Measurements from ENCODE around the gene C17orf67.
A peak's percentile ranks its signal among the peaks of the same experiment; 100 is the strongest.

The C17orf67 gene

GRCh38 chr17:56785997-56786680 lies 47.6 kb downstream of the C17orf67 start:
- Mint-ChIP-seq H3K27me3 (peaks cover 58% of the 10 kb centered on the region), H3K9me3 (no peaks in the 10 kb centered on the region), H3K4me1 (ENCODE audit: low read depth) (peaks cover 30% of the 10 kb centered on the region), H3K27ac (peak overlapping the region; percentile 51), H3K36me3 (ENCODE audit: low read depth) (no peaks in the 10 kb centered on the region), H3K4me3 (no peak overlapping the region)
- intact Hi-C loops (cut with micrococcal nuclease): no loop called here

- Mint-ChIP-seq H3K36me3 (ENCODE audit: low read depth) (no peaks in the 10 kb centered on the region), H3K4me1 (ENCODE audit: low read depth) (peaks cover 33% of the 10 kb centered on the region), H3K9me3 (no peaks in the 10 kb centered on the region), H3K27ac (peak overlapping the region; percentile 51), H3K27me3 (peaks cover 60% of the 10 kb centered on the region), H3K4me3 (no peak overlapping the region)
- intact Hi-C loops (cut with micrococcal nuclease): no loop called here
These were observed 48.3 kb downstream of the C17orf67 start for GRCh38 chr17:56785405-56785804.

GRCh38 chr17:56782338-56782737 lies 51.4 kb downstream of the C17orf67 start:
- Mint-ChIP-seq H3K27me3 (peaks cover 74% of the 10 kb centered on the region), H3K4me1 (ENCODE audit: low read depth) (peaks cover 45% of the 10 kb centered on the region), H3K27ac (no peak overlapping the region), H3K36me3 (ENCODE audit: low read depth) (no peaks in the 10 kb centered on the region), H3K9me3 (no peaks in the 10 kb centered on the region), H3K4me3 (no peak overlapping the region)
- intact Hi-C loops (cut with micrococcal nuclease): no loop called here

DNA sequence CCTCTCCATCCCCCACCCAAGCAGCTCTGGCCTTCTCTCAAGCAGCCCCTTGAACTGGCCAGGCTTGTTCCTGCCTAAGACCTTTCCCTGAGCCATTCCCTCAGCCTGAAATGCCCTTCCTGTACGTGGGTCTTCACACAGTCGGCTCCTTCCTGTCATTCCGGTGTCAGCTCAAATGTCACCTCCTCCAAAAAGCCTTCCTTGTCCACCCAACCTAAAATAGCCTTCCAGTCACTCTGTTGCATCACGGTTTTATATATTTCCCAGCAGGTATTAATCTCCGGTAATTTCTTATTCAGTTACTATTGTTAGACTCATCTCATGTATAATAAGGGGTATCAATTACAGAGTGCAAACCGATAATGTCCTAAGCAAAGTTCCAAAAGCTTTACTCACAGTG lies 51.8 kb downstream of the C17orf67 start:
- peaks cover 75% of the 10 kb centered on the region for H3K27me3 Mint-ChIP-seq
- no peaks in the 10 kb centered on the region for H3K9me3 Mint-ChIP-seq
- H3K4me3 Mint-ChIP-seq: no peak overlapping the region
- intact Hi-C loops (cut with micrococcal nuclease): no loop called here
- peaks cover 45% of the 10 kb centered on the region for H3K4me1 Mint-ChIP-seq (ENCODE audit: low read depth)
- H3K36me3 Mint-ChIP-seq (ENCODE audit: low read depth): no peaks in the 10 kb centered on the region
- no peak overlapping the region for H3K27ac Mint-ChIP-seq

GRCh38 chr17:56779898-56780777 lies 53.6 kb downstream of the C17orf67 start:
- intact Hi-C loops (cut with micrococcal nuclease): loop anchor here (1.0 kb wide), 1 partner anchor 188 kb away; no protein-coding TSS in a partner anchor
- peaks cover 32% of the 10 kb centered on the region for H3K4me1 Mint-ChIP-seq (ENCODE audit: low read depth)
- H3K9me3 Mint-ChIP-seq: no peaks in the 10 kb centered on the region
- H3K36me3 Mint-ChIP-seq (ENCODE audit: low read depth): no peaks in the 10 kb centered on the region
- no peak overlapping the region for H3K27ac Mint-ChIP-seq
- peaks cover 61% of the 10 kb centered on the region for H3K27me3 Mint-ChIP-seq
- peak overlapping the region; percentile 64 for H3K4me3 Mint-ChIP-seq

DNA sequence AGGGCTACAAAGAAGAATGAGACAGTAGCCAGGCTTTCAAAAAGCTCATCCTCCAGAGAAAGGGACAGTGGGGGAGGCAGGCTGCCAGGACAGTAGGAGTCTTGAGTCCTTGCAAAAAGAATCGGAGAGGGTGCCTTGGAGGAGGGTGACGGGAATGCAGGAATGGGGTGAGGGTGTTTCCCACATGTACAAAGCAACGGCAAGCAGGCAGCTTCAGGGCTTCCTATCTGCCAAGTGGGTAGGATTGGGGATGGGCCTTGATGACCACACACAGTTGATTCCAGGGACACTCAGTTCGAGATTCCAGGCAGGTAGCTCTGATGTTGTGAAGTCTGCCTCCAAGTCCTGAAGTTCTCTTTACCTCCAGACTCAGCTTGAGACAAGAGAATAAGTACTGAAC lies 54.4 kb downstream of the C17orf67 start:
- H3K9me3 Mint-ChIP-seq: no peaks in the 10 kb centered on the region
- no peak overlapping the region for H3K4me3 Mint-ChIP-seq

DNA sequence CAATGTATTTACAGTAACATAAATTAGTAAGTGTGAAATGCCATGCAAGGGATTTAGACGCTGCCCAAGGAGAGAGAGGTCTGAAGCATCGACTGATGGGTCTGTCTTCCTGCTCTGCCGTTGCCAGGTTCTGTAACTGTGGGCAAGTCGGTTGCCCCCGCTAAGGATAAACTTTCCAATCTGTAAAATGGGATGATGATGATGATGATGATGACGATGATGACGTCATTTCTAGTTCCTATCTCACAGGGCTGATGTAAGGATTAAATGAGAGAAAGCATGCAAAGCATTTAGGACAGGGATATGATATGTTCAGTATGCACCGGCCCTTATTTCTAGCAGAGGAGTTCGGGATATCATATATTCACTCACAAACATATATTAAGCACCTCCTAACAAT lies 54.8 kb downstream of the C17orf67 start:
- H3K27ac Mint-ChIP-seq: no peak overlapping the region
- no peaks in the 10 kb centered on the region for H3K9me3 Mint-ChIP-seq
- intact Hi-C loops (cut with micrococcal nuclease): no loop called here
- no peaks in the 10 kb centered on the region for H3K36me3 Mint-ChIP-seq (ENCODE audit: low read depth)
- no peak overlapping the region for H3K4me3 Mint-ChIP-seq
- H3K4me1 Mint-ChIP-seq (ENCODE audit: low read depth): peaks cover 30% of the 10 kb centered on the region
- peaks cover 58% of the 10 kb centered on the region for H3K27me3 Mint-ChIP-seq

More for the DNA sequence above, 54.4 kb downstream of the C17orf67 start:
- Mint-ChIP-seq H3K27me3 (peaks cover 59% of the 10 kb centered on the region), H3K27ac (no peak overlapping the region), H3K4me1 (ENCODE audit: low read depth) (peaks cover 30% of the 10 kb centered on the region), H3K36me3 (ENCODE audit: low read depth) (no peaks in the 10 kb centered on the region)
- intact Hi-C loops (cut with micrococcal nuclease): no loop called here

- no peak overlapping the region for H3K4me3 Mint-ChIP-seq
- no peak overlapping the region for H3K27ac Mint-ChIP-seq
- no peaks in the 10 kb centered on the region for H3K9me3 Mint-ChIP-seq
- H3K27me3 Mint-ChIP-seq: peaks cover 52% of the 10 kb centered on the region
- peaks cover 30% of the 10 kb centered on the region for H3K4me1 Mint-ChIP-seq (ENCODE audit: low read depth)
- intact Hi-C loops (cut with micrococcal nuclease): no loop called here
- H3K36me3 Mint-ChIP-seq (ENCODE audit: low read depth): no peaks in the 10 kb centered on the region
These were observed 55.9 kb downstream of the C17orf67 start for GRCh38 chr17:56777859-56778258.

DNA sequence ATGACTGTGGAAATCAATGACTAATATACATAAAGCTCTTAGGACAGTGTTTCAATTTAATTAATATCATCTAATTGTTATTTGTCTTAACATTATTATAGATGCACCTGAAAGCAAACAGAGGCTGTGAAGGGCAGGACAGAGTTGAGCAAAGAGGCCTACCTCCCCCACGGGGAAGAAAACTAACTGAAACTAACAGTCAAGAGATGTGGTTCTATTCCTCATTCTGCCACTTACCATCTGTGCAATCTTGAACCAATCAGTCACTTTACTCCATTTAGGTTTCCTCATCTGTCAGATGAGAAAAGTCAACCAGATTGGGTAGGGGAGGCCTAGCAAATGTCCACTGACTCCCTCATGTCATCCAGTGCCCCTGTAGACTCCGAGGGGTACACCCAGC lies 59.1 kb downstream of the C17orf67 start:
- Mint-ChIP-seq H3K27ac (no peak overlapping the region), H3K9me3 (no peaks in the 10 kb centered on the region), H3K36me3 (ENCODE audit: low read depth) (no peaks in the 10 kb centered on the region), H3K4me1 (ENCODE audit: low read depth) (peaks cover 18% of the 10 kb centered on the region), H3K27me3 (peaks cover 26% of the 10 kb centered on the region), H3K4me3 (no peak overlapping the region)
- intact Hi-C loops (cut with micrococcal nuclease): no loop called here

DNA sequence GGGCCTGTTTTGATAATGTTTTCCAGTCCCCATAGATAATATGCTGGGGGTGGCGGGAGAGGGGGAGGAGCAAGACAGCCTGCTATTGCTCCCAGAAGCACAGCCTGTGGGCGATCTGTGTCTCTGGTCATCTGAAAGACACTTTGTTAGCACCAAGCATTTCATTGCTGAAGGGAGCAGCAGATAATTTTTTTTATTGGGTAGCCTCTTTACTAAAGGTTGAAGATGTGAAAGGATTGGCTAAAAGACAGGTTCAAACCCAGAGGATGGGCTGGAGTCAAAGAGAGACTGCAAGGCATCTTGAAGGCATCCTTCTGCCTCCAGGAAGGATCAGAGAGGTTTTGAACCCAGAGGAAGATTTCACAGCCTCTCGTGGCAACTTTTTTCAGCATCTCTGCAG lies 60.6 kb downstream of the C17orf67 start:
- no peaks in the 10 kb centered on the region for H3K9me3 Mint-ChIP-seq
- H3K4me3 Mint-ChIP-seq: no peak overlapping the region
- no peak overlapping the region for H3K27ac Mint-ChIP-seq
- H3K4me1 Mint-ChIP-seq (ENCODE audit: low read depth): peaks cover 16% of the 10 kb centered on the region
- intact Hi-C loops (cut with micrococcal nuclease): no loop called here
- no peaks in the 10 kb centered on the region for H3K36me3 Mint-ChIP-seq (ENCODE audit: low read depth)
- H3K27me3 Mint-ChIP-seq: peaks cover 11% of the 10 kb centered on the region

GRCh38 chr17:56772442-56772841 lies 61.3 kb downstream of the C17orf67 start:
- H3K27ac Mint-ChIP-seq: no peak overlapping the region
- H3K36me3 Mint-ChIP-seq (ENCODE audit: low read depth): no peaks in the 10 kb centered on the region
- H3K4me3 Mint-ChIP-seq: no peak overlapping the region
- peaks cover 6% of the 10 kb centered on the region for H3K27me3 Mint-ChIP-seq
- H3K9me3 Mint-ChIP-seq: no peaks in the 10 kb centered on the region
- intact Hi-C loops (cut with micrococcal nuclease): no loop called here
- H3K4me1 Mint-ChIP-seq (ENCODE audit: low read depth): peaks cover 9% of the 10 kb centered on the region

DNA sequence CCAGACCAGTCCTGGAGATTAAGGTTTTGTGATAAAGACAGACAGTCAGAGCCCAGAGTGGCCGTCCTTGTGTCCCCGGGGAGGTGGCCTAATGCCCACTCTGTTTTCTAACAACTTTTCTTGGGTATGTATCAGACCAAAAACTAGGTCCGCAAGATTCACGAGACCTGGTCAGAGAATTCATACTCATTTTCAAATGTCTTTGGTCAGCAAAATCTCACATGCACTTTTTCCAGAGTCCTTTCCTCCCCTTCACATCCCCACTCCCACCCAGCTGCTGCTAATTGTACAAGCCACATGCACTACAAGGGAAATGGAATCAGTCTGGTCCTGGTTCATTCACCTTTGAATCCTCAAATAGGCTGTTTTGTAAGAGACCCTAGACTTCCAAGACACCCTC lies 61.7 kb downstream of the C17orf67 start:
- Mint-ChIP-seq H3K27ac (no peak overlapping the region), H3K36me3 (ENCODE audit: low read depth) (no peaks in the 10 kb centered on the region), H3K9me3 (no peaks in the 10 kb centered on the region), H3K27me3 (peaks cover 3% of the 10 kb centered on the region), H3K4me3 (no peak overlapping the region), H3K4me1 (ENCODE audit: low read depth) (peaks cover 4% of the 10 kb centered on the region)
- intact Hi-C loops (cut with micrococcal nuclease): no loop called here

GRCh38 chr17:56771563-56771962 lies 62.2 kb downstream of the C17orf67 start:
- H3K36me3 Mint-ChIP-seq (ENCODE audit: low read depth): no peaks in the 10 kb centered on the region
- H3K27me3 Mint-ChIP-seq: peaks cover under 1% of the 10 kb centered on the region
- H3K4me1 Mint-ChIP-seq (ENCODE audit: low read depth): peaks cover under 1% of the 10 kb centered on the region
- H3K4me3 Mint-ChIP-seq: no peak overlapping the region
- intact Hi-C loops (cut with micrococcal nuclease): no loop called here
- no peak overlapping the region for H3K27ac Mint-ChIP-seq
- H3K9me3 Mint-ChIP-seq: no peaks in the 10 kb centered on the region

DNA sequence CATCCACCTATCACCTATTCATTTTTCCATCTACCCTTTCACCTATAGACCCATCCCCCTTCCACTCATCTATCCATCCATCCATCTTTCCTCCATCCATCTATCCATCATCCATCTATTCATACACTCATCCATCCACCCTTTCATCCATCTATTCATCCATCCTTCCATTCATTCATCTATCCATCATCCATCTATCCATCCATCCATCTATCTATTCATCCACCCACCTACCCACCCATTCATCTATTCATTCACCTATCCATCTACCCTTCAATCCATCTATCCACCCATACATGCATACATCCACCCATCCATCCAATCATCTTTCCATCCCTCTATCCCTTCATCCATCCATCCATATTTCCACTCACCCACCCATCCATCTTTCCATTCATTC lies 63.3 kb downstream of the C17orf67 start:
- H3K36me3 Mint-ChIP-seq (ENCODE audit: low read depth): no peaks in the 10 kb centered on the region
- no peaks in the 10 kb centered on the region for H3K27me3 Mint-ChIP-seq
- H3K4me1 Mint-ChIP-seq (ENCODE audit: low read depth): no peaks in the 10 kb centered on the region
- intact Hi-C loops (cut with micrococcal nuclease): no loop called here
- no peak overlapping the region for H3K4me3 Mint-ChIP-seq
- H3K27ac Mint-ChIP-seq: no peak overlapping the region
- H3K9me3 Mint-ChIP-seq: no peaks in the 10 kb centered on the region
